WTC11 (cell line): ENCODE measurements around the gene LRRC27. TPM values are rescaled to one million over a fixed set of nuclear protein-coding genes. Genes with fewer than 3 reads are reported as not detected.

ENCODE experiments used
- ATAC-seq: fragments of 200-7000 bp; cut with Tn5 transposase; 2 replicates; pipeline ENCODE4 v1.10.0; 2021; ENCODE audit warnings: mild to moderate bottlenecking, moderate library complexity
- CTCF ChIA-PET: fragments of 300-600 bp; sonication (Branson Sonifier 250); formaldehyde crosslinking; loops from one replicate; lab custom pipeline; 2021; ENCODE audit warnings: antibody characterized with exemption; lab: Charles Lee
- POLR2A ChIA-PET: fragments of 350-600 bp; sonication (Branson Sonifier 250); formaldehyde crosslinking; loops from one replicate; lab custom pipeline; 2021; ENCODE audit warnings: antibody characterized with exemption; lab: Charles Lee
- DNase-seq: peaks from one replicate; pipeline ENCODE4 v3.0.0; 2021; ENCODE audit warnings: low spot score
- H3K27ac Mint-ChIP-seq: 2 replicates; pipeline ENCODE4 v1.8.0; 2021; ENCODE audit warnings: mixed read lengths
- H3K27me3 Mint-ChIP-seq: 2 replicates; pipeline ENCODE4 v1.8.0; 2021; ENCODE audit warnings: low read depth, mild to moderate bottlenecking, moderate library complexity, mixed read lengths
- H3K36me3 Mint-ChIP-seq: 2 replicates; pipeline ENCODE4 v1.8.0; 2021; ENCODE audit warnings: mixed read lengths
- H3K4me1 Mint-ChIP-seq: 2 replicates; pipeline ENCODE4 v1.8.0; 2022; ENCODE audit warnings: mixed read lengths
- H3K4me3 Mint-ChIP-seq: 2 replicates; pipeline ENCODE4 v1.8.0; 2021; ENCODE audit warnings: mild to moderate bottlenecking, moderate library complexity, mixed read lengths
- H3K9me3 Mint-ChIP-seq: 2 replicates; pipeline ENCODE4 v1.8.0; 2021; ENCODE audit warnings: mixed read lengths
- ELF4 ChIP-seq: sonication (generic); formaldehyde crosslinking; IDR thresholded peaks from 2 replicates; pipeline ENCODE4 v1.8.1; 2022; ENCODE audit warnings: low read depth, mild to moderate bottlenecking, moderate library complexity, missing genetic modification reagents
- FOXJ3 ChIP-seq: sonication (generic); formaldehyde crosslinking; IDR thresholded peaks from 2 replicates; pipeline ENCODE4 v1.9.0; 2021; ENCODE audit warnings: missing genetic modification reagents, mild to moderate bottlenecking, borderline replicate concordance
- GTF2I ChIP-seq: fragments of 250-450 bp; sonication (Bioruptor Pico); conservative IDR thresholded peaks from 2 replicates; pipeline ENCODE4 v1.4.0; 2021; ENCODE audit warnings: mild to moderate bottlenecking
- JAZF1 ChIP-seq: fragments of 250-450 bp; sonication (Bioruptor Pico); IDR thresholded peaks from 2 replicates; pipeline ENCODE4 v1.9.0; 2021; ENCODE audit warnings: moderate library complexity, mild to moderate bottlenecking, inconsistent platforms
- MYBL2 ChIP-seq: sonication (generic); formaldehyde crosslinking; IDR thresholded peaks from 2 replicates; pipeline ENCODE4 v1.8.1; 2023; ENCODE audit warnings: mild to moderate bottlenecking, moderate library complexity, missing genetic modification reagents
- NFYB ChIP-seq: sonication (generic); formaldehyde crosslinking; conservative IDR thresholded peaks from 2 replicates; pipeline ENCODE4 v1.8.0; 2022; ENCODE audit warnings: low read depth, missing genetic modification reagents
- NR1H2 ChIP-seq: sonication (generic); formaldehyde crosslinking; IDR thresholded peaks from 2 replicates; pipeline ENCODE4 v1.9.0; 2021; ENCODE audit warnings: mild to moderate bottlenecking, moderate library complexity, missing genetic modification reagents
- NR3C1 ChIP-seq: sonication (generic); formaldehyde crosslinking; conservative IDR thresholded peaks from 2 replicates; pipeline ENCODE4 v1.8.1; 2023; ENCODE audit warnings: low read depth, mild to moderate bottlenecking, missing genetic modification reagents
- ZBTB21 ChIP-seq: sonication (generic); formaldehyde crosslinking; IDR thresholded peaks from 2 replicates; pipeline ENCODE4 v1.8.1; 2023; ENCODE audit warnings: mild to moderate bottlenecking, missing genetic modification reagents, borderline replicate concordance
- ZNF219 ChIP-seq: sonication (generic); formaldehyde crosslinking; IDR thresholded peaks from 2 replicates; pipeline ENCODE4 v1.8.0; 2023; ENCODE audit warnings: missing genetic modification reagents, mild to moderate bottlenecking, borderline replicate concordance
- ZNF423 ChIP-seq: fragments of 250-450 bp; sonication (Bioruptor Pico); IDR thresholded peaks from 2 replicates; pipeline ENCODE4 v2.1.2; 2022; ENCODE audit warnings: mild to moderate bottlenecking, moderate library complexity
- total RNA-seq: library from RNA; stranded (reverse); gene quantifications from 3 replicates; pipeline ENCODE4 v1.2.3, GENCODE V29; 2021
- TF ChIP-seq, protein P1 (sequence below): sonication (generic); formaldehyde crosslinking; IDR thresholded peaks from 2 replicates; pipeline ENCODE4 v1.8.0; 2022; ENCODE audit warnings: mild to moderate bottlenecking, missing genetic modification reagents
- TF ChIP-seq, protein P2 (sequence below): fragments of 250-450 bp; sonication (Bioruptor Pico); IDR thresholded peaks from 2 replicates; pipeline ENCODE4 v1.9.0; 2021; ENCODE audit warnings: mild to moderate bottlenecking
- TF ChIP-seq, protein P3 (sequence below): sonication (generic); formaldehyde crosslinking; IDR thresholded peaks from 2 replicates; pipeline ENCODE4 v1.8.0; 2023; ENCODE audit warnings: mild to moderate bottlenecking, missing genetic modification reagents
- TF ChIP-seq, protein P4 (sequence below): fragments of 250-450 bp; sonication (Bioruptor Pico); conservative IDR thresholded peaks from 2 replicates; pipeline ENCODE4 v1.9.0; 2021; ENCODE audit warnings: mild to moderate bottlenecking
- TF ChIP-seq, protein P5 (sequence below): sonication (generic); formaldehyde crosslinking; IDR thresholded peaks from 2 replicates; pipeline ENCODE4 v1.8.1; 2023; ENCODE audit warnings: mild to moderate bottlenecking, missing genetic modification reagents
- TF ChIP-seq, protein P6 (sequence below): fragments of 250-450 bp; sonication (Bioruptor Pico); IDR thresholded peaks from 2 replicates; pipeline ENCODE4 v1.9.0; 2021; ENCODE audit warnings: mild to moderate bottlenecking, borderline replicate concordance

Gene LRRC27
- total RNA-seq, 1 experiment from 2014 or later = 4.4 TPM

DNA sequence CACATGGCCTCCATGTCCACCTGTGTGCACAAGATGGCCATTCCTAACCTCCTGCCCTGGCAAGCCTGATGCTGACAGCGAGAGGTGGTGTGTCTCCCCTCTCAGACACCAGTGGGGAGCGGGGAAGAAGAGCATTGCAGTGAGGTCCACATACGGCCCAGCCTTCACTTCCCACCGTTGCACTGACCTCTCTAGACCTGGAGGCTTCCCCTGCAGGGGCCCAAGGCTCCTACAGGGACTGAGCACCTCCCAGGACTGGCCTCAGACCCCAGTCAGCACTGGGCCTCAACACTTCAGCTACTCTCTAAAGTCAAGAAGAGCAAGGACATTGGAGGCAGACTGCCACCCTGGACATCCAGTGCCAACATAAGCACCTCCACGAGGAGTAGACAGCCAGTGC, 40.2 kb upstream of the LRRC27 start:
- TF ChIP-seq, protein P1, sequence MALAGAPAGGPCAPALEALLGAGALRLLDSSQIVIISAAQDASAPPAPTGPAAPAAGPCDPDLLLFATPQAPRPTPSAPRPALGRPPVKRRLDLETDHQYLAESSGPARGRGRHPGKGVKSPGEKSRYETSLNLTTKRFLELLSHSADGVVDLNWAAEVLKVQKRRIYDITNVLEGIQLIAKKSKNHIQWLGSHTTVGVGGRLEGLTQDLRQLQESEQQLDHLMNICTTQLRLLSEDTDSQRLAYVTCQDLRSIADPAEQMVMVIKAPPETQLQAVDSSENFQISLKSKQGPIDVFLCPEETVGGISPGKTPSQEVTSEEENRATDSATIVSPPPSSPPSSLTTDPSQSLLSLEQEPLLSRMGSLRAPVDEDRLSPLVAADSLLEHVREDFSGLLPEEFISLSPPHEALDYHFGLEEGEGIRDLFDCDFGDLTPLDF (CRISPR knock-in tag) = no peak
- no peak for TF ChIP-seq GTF2I (CRISPR knock-in tag)
- no peak for TF ChIP-seq JAZF1 (CRISPR knock-in tag)
- TF ChIP-seq ZNF423 = no peak
- TF ChIP-seq ZNF219 = no peak
- TF ChIP-seq, protein P2, sequence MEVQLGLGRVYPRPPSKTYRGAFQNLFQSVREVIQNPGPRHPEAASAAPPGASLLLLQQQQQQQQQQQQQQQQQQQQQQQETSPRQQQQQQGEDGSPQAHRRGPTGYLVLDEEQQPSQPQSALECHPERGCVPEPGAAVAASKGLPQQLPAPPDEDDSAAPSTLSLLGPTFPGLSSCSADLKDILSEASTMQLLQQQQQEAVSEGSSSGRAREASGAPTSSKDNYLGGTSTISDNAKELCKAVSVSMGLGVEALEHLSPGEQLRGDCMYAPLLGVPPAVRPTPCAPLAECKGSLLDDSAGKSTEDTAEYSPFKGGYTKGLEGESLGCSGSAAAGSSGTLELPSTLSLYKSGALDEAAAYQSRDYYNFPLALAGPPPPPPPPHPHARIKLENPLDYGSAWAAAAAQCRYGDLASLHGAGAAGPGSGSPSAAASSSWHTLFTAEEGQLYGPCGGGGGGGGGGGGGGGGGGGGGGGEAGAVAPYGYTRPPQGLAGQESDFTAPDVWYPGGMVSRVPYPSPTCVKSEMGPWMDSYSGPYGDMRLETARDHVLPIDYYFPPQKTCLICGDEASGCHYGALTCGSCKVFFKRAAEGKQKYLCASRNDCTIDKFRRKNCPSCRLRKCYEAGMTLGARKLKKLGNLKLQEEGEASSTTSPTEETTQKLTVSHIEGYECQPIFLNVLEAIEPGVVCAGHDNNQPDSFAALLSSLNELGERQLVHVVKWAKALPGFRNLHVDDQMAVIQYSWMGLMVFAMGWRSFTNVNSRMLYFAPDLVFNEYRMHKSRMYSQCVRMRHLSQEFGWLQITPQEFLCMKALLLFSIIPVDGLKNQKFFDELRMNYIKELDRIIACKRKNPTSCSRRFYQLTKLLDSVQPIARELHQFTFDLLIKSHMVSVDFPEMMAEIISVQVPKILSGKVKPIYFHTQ = no peak
- Mint-ChIP-seq H3K27me3 (no peaks in the 10 kb centered on the region), H3K4me3 (no peak overlapping the region), H3K9me3 (no peaks in the 10 kb centered on the region), H3K4me1 (peaks cover 3% of the 10 kb centered on the region; the same call in 1 of the 2 replicates), H3K36me3 (no peaks in the 10 kb centered on the region), H3K27ac (no peak overlapping the region)
- DNase-seq (no peak), ATAC-seq (no peak)
- ChIA-PET CTCF (no interaction called here), POLR2A (no interaction called here)

DNA sequence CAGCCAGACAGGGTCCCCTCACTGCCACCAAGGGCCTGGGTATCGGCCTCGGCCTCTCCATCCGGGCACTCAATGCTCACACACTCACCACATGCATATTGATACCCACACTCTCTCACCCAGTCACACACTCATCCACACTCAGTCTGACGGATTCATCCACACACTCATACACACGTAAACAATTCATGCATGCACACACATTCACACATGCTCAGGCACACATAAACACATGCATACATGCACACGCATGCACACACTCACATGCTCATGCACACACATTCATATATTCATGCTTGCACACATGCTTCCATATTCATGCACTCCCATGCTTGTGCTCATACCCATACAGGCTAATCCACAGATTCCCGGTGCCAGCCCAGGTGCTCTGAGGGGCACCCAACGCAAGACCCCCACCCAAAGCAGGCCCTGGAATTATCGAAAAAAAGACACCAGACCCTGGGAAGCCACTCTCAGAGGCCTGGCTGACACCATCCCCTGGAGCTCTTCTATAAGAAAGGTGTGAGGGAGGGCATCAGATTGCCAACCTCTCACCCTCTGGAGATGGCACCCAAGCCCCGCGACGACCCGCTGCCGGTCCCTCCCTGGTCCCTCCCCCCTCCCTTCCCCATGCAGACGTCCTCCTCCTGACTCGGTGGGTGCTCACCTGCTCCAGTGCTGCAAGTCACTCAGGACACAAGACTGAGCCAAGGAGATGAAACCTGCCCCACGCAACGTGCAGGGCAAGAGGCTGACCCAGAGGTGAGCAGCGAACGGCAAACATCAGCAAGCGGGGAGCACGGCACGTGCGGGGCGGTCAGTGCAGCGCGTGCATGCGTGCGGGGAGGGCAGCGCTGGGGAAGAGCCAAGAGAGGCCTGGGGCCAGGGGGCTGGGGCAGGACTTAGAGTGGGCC, 39.4 kb upstream of the LRRC27 start:
- ATAC-seq (no peak), DNase-seq (no peak)
- H3K4me1 Mint-ChIP-seq = peaks cover 6% of the 10 kb centered on the region
- POLR2A ChIA-PET = no interaction called here
- CTCF ChIA-PET = no interaction called here
- H3K9me3 Mint-ChIP-seq = no peaks in the 10 kb centered on the region
- no peaks in the 10 kb centered on the region for H3K27me3 Mint-ChIP-seq
- no peaks in the 10 kb centered on the region for H3K36me3 Mint-ChIP-seq
- H3K27ac Mint-ChIP-seq = no peak overlapping the region
- no peak overlapping the region for H3K4me3 Mint-ChIP-seq
- TF ChIP-seq, protein P3, sequence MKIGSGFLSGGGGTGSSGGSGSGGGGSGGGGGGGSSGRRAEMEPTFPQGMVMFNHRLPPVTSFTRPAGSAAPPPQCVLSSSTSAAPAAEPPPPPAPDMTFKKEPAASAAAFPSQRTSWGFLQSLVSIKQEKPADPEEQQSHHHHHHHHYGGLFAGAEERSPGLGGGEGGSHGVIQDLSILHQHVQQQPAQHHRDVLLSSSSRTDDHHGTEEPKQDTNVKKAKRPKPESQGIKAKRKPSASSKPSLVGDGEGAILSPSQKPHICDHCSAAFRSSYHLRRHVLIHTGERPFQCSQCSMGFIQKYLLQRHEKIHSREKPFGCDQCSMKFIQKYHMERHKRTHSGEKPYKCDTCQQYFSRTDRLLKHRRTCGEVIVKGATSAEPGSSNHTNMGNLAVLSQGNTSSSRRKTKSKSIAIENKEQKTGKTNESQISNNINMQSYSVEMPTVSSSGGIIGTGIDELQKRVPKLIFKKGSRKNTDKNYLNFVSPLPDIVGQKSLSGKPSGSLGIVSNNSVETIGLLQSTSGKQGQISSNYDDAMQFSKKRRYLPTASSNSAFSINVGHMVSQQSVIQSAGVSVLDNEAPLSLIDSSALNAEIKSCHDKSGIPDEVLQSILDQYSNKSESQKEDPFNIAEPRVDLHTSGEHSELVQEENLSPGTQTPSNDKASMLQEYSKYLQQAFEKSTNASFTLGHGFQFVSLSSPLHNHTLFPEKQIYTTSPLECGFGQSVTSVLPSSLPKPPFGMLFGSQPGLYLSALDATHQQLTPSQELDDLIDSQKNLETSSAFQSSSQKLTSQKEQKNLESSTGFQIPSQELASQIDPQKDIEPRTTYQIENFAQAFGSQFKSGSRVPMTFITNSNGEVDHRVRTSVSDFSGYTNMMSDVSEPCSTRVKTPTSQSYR (CRISPR knock-in tag) = no peak
- TF ChIP-seq NR1H2 (no peak), MYBL2 (CRISPR knock-in tag) (no peak), ZNF219 (no peak), ELF4 (CRISPR knock-in tag) (no peak), FOXJ3 (no peak), NR3C1 (no peak), NFYB (no peak), ZBTB21 (CRISPR knock-in tag) (no peak)
- TF ChIP-seq, protein P4, sequence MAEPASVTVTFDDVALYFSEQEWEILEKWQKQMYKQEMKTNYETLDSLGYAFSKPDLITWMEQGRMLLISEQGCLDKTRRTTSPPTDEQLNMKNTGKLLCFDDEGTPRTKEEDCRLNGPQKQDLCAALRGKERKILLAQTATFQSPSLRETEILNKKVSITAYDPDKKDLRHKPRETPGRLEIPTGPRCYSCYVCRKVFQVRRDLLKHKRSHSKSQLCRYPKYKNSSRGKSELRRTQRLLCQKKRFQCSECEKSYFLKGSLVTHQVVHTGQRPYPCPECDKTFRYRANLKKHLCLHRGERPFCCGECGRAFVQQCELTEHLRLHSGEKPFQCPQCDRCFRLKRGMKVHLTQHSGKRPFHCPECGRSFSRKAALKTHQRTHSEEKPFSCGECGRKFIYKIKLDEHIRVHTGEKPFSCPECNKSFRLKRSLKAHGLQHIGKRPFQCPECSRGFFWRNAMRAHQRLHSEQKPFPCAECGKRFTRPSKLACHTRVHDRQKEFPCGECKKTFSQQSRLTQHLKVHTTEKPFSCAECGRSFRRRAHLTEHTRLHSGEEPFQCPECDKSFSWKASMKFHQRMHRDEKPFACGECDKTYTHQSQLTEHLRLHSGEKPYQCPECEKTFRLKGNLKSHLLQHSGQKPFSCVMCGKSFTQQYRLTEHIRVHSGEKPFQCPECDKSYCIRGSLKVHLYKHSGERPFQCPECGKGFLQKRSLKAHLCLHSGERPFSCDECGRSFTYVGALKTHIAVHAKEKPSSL (CRISPR knock-in tag) = no peak
- TF ChIP-seq, protein P5, sequence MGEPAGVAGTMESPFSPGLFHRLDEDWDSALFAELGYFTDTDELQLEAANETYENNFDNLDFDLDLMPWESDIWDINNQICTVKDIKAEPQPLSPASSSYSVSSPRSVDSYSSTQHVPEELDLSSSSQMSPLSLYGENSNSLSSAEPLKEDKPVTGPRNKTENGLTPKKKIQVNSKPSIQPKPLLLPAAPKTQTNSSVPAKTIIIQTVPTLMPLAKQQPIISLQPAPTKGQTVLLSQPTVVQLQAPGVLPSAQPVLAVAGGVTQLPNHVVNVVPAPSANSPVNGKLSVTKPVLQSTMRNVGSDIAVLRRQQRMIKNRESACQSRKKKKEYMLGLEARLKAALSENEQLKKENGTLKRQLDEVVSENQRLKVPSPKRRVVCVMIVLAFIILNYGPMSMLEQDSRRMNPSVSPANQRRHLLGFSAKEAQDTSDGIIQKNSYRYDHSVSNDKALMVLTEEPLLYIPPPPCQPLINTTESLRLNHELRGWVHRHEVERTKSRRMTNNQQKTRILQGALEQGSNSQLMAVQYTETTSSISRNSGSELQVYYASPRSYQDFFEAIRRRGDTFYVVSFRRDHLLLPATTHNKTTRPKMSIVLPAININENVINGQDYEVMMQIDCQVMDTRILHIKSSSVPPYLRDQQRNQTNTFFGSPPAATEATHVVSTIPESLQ = no peak
- TF ChIP-seq, protein P6, sequence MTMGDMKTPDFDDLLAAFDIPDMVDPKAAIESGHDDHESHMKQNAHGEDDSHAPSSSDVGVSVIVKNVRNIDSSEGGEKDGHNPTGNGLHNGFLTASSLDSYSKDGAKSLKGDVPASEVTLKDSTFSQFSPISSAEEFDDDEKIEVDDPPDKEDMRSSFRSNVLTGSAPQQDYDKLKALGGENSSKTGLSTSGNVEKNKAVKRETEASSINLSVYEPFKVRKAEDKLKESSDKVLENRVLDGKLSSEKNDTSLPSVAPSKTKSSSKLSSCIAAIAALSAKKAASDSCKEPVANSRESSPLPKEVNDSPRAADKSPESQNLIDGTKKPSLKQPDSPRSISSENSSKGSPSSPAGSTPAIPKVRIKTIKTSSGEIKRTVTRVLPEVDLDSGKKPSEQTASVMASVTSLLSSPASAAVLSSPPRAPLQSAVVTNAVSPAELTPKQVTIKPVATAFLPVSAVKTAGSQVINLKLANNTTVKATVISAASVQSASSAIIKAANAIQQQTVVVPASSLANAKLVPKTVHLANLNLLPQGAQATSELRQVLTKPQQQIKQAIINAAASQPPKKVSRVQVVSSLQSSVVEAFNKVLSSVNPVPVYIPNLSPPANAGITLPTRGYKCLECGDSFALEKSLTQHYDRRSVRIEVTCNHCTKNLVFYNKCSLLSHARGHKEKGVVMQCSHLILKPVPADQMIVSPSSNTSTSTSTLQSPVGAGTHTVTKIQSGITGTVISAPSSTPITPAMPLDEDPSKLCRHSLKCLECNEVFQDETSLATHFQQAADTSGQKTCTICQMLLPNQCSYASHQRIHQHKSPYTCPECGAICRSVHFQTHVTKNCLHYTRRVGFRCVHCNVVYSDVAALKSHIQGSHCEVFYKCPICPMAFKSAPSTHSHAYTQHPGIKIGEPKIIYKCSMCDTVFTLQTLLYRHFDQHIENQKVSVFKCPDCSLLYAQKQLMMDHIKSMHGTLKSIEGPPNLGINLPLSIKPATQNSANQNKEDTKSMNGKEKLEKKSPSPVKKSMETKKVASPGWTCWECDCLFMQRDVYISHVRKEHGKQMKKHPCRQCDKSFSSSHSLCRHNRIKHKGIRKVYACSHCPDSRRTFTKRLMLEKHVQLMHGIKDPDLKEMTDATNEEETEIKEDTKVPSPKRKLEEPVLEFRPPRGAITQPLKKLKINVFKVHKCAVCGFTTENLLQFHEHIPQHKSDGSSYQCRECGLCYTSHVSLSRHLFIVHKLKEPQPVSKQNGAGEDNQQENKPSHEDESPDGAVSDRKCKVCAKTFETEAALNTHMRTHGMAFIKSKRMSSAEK (CRISPR knock-in tag) = no peak
